ENCODE measurements around the gene LUZP2.
"Not testable (repeated sequence)": the region's sequence is repeated elsewhere in the genome, so short reads cannot be mapped to it uniquely, and the experiment has no call there.

The LUZP2 gene

GRCh38 chr11:24886880-24887619, 390.2 kb downstream of the LUZP2 start:
- no peak for TF ChIP-seq CTCF (IDR thresholded peaks at IDR 0.05; ENCODE audit: borderline replicate concordance, insufficient read depth, low read depth, low read length)
- H3K4me3 ChIP-seq (ENCODE audit: low read depth, low read length): no peak overlapping the region

DNA sequence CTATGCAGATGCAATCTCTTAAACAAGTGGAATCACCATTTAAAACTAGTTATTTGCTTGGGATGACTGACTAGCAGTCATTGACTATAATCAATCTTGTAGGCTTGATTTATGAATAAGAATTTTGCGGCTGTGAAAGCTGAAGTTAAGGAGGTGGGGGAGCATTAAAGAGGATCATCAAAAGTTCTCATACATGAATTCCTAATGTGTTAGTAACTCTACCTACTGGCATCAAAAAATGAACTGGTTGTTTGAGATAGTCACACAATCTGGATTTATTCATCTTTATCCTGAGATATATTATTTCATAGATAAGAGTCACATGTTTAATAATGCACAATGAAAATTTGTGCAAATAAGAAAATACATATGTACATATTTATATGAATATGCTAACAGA, 393.6 kb downstream of the LUZP2 start:
- no peak for TF ChIP-seq CTCF (IDR thresholded peaks at IDR 0.05; ENCODE audit: borderline replicate concordance, insufficient read depth, low read depth, low read length)
- no peak overlapping the region for H3K4me3 ChIP-seq (ENCODE audit: low read depth, low read length)

- H3K4me3 ChIP-seq (ENCODE audit: low read depth, low read length): not testable (repeated sequence)
Measured at GRCh38 chr11:24891845-24892492, 395.1 kb downstream of the LUZP2 start.

GRCh38 chr11:24896118-24896835, 399.4 kb downstream of the LUZP2 start:
- H3K4me3 ChIP-seq (ENCODE audit: low read depth, low read length): no peak overlapping the region
- no peak for TF ChIP-seq CTCF (IDR thresholded peaks at IDR 0.05; ENCODE audit: borderline replicate concordance, insufficient read depth, low read depth, low read length)

GRCh38 chr11:24900514-24900913, 403.7 kb downstream of the LUZP2 start:
- no peak overlapping the region for H3K4me3 ChIP-seq (ENCODE audit: low read depth, low read length)
- no peak for TF ChIP-seq CTCF (IDR thresholded peaks at IDR 0.05; ENCODE audit: borderline replicate concordance, insufficient read depth, low read depth, low read length)

DNA sequence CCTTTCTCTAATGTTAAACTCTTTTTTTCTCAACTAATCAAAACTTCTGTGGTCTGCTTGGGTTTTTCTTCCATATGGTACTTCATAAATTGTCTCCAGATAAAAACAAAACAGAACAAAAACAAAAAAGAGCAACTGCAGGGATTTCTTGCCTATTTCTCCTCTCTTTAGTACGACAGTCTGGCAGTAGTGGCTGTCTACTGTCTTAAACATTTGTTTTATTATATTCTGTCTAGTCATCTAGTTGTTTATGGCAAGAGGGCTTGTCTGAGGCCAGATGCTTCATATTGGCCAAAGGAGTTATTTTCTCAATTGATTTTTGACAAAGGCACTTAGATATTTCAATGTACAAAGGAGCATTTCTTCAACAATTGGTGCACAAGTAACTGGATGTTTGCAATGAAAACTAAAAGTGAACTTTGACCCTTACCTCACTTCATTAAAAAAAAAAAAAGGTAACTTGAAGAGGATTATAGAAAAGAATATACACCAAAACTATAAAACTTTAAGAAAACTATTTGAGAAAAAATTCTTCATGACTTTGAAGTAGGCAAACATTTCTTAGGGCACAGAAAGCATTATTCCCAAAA, 404.2 kb downstream of the LUZP2 start:
- TF ChIP-seq CTCF (IDR thresholded peaks at IDR 0.05; ENCODE audit: borderline replicate concordance, insufficient read depth, low read depth, low read length): no peak

DNA sequence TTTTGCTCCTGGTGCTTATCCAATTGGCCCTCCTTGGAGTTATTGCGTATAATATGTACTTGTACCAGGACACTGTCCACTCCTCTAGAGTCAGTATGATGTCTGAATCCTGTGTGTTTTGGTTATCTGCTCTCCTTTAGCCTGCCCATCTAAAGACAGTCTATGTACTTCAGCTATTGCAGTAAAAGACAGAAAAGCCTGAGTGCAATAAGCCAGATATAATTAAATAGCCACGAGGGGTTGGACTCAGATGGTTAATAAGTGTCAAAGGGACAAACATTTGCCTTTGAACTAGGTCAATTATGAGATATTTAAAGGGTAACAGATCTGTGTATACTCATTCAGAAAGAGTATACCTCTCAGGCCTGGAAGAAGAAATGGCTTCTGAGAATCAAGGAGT, 406.7 kb downstream of the LUZP2 start:
- no peak for TF ChIP-seq CTCF (IDR thresholded peaks at IDR 0.05; ENCODE audit: borderline replicate concordance, insufficient read depth, low read depth, low read length)

More for the DNA sequence above, 404.2 kb downstream of the LUZP2 start:
- H3K4me3 ChIP-seq (ENCODE audit: low read depth, low read length): no peak overlapping the region

More for the DNA sequence above, 406.7 kb downstream of the LUZP2 start:
- no peak overlapping the region for H3K4me3 ChIP-seq (ENCODE audit: low read depth, low read length)

Data from GM12875 (cell line).